ENCODE measurements around the gene OR2F2. TPM values are rescaled to one million over a fixed set of nuclear protein-coding genes. Genes with fewer than 3 reads are reported as not detected.

Gene OR2F2, protein sequence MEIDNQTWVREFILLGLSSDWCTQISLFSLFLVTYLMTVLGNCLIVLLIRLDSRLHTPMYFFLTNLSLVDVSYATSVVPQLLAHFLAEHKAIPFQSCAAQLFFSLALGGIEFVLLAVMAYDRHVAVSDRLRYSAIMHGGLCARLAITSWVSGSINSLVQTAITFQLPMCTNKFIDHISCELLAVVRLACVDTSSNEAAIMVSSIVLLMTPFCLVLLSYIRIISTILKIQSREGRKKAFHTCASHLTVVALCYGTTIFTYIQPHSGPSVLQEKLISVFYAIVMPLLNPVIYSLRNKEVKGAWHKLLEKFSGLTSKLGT
- not detected for polyA plus RNA-seq (ENCODE audit: insufficient read length)

DNA sequence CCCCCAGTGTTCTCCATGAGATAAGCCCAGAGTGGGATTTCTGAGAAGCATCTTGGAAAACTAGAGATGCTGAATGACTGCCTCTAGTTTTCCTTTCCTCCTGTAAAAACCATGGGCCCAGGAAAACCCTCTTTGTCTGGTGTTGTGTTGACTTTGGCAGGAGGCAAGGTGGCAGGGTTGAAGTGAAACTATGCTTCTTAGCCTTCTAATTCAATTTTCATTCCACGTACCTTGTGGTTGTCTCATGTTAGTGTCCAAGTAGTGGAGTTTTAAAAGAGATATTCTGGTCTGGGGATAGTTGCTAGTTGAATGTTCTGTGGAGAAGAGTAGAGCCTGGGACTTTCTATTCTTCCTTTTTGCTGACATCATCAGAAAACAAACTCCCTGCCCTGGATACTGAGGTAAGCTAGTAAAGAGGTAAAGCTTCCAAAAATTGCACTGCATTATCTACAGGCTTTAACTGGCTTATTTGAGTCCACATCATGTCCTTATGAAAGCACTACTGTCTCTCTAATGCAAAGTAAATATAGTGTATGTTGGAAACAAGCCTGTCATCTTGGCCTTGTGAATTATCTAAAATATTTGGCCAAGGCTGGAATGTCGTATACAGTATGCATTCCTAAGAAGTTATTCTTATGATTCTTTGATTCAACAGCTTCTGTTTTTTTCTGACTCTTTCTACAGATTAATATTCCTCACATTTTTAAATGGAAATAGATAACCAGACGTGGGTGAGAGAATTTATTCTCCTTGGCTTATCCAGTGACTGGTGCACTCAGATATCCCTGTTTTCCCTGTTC, at the start of gene OR2F2:
TSS of gene OR2F2 (plus strand) at position 708 of the 800 bp plus-strand sequence. CDS start at position 708, 0 bp downstream.
- no peak for DNase-seq

DNA sequence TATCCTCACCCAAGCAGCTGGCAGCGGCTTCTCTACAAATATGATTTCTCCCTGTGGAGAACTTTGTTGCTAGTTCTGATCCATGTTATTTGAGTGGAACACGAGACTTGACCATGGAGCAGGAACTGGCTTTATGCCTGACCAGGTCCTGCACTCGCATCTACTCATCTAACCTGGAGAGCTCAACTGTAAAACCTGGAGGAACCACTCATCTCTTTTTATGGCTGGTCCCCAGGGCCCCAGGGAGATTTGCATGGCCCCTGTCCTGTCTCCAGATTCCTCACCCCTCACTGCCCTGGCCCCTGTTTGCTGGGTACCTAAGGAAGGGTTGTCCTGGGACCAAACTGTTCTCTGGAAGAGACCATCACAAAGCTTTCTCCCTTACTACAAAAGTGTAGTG, 49.1 kb upstream of the OR2F2 start:
- DNase-seq: no peak

DNA sequence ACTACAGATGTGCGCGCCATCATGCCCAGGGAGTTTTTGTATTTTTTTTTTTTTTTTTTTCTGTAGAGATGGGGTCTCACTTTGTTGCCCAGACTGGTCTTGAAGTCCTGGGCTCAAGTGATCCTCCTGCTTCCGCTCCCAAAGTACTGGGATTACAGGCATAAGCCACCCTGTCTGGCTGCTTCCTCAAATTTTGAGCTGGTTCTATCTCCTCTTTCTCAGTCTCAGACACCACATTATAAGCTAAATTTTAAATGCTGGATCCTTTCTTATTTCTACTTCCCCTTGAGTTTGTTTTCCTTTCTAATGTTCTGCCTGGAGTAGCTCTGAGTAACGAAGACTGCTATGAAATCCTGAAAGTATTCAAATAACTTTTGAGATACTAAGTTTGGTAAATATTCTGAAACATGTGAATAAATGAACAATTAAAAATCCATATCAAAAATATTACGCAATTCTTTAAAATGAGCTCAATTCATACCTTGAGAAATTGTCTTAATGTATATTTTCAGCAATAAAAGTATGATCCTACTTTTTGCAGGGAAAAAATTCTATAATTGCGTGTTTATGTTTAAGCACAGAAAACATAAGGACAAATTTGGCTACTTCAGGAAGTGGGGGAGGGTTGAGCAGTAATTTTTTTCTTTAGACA, 48.1 kb upstream of the OR2F2 start:
- DNase-seq: no peak

DNA sequence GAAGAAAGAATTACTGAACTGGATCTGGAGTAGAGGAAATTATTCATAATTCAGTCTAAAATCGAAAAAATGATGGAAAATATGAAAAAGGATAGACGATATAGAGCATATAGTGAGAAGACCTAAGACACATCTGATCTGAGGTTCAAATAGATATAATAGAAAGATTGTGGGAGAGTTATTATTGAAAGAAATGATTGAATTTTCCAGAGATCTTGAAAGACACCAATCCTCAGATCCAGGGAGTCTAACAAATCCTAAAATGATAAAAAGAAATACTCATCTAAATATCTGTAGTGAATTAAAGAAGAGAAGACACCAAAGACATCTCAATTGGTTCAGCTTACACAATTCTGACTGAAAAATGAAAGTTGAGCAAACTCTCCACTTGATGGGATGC, 46.0 kb upstream of the OR2F2 start:
- DNase-seq: no peak

DNA sequence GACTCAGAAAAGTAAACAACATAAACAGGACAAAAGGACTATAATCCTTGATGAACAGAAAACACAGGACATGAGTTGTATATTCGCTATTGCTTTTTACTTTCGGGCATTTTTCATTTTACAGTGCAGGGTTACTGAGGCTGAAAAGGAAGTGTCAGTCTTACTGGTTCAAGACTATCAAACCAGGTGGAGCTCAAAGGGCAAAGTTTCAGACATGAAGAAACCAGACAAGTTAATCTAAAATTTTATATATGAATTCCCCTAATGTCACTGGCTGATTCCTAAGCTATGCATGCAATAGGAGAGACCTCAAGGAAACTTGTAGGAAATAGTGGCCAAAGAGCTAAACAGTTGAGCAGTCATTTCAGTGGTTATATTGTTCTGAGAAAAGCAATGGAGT, 44.5 kb upstream of the OR2F2 start:
- no peak for DNase-seq

DNA sequence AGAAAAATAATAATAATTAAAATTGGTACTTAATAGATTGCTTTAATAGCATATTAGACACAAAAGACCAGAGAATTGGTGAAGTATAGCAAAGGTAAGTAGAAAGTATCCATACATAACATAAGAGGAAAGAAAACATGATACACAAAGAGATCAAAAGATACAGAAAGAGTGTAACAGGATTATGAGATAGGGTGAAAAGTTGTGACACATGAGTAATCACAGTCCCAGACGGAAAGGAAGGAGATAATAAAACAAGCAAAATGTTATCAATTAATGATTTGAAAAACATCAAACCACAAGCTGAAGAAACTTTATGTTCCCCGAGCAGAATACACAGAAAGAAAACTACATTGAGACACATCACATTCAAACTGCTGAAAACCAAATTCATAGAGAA, 43.6 kb upstream of the OR2F2 start:
- no peak for DNase-seq

DNA sequence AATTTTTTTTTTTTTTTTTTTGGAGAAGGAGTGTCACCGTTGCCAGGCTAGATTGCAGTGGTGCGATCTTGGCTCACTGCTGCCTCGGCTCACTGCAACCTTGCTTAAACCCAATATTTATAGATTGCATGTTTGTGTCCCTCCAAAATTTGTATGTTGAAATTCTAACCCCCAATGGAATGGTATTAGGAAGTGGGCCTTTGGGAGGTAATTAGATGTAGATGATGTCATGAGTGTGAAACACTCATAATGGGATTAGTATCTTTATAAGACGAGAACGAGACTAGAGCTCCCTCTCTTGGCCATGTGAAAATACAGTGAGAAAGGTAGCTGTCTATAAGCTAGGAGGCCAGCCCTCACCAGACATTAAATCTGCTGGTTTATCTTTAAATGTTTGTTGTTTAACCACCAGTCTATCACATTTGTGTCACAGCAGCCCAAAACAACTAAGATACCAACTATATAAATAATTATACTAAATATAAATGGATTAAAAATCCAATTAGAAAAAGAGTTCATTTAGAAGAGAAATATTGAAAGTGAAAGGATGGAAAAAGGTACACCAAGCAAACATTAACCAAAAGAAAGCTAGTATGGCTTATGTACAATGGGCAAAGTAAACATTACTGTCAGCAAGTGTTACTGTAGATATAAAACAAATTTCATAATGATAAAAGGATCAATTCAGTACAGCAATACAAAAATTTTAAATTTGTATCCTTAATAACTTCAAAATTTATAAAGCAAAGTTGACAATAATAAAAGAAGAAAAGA, 42.3 kb upstream of the OR2F2 start:
- DNase-seq: no peak

DNA sequence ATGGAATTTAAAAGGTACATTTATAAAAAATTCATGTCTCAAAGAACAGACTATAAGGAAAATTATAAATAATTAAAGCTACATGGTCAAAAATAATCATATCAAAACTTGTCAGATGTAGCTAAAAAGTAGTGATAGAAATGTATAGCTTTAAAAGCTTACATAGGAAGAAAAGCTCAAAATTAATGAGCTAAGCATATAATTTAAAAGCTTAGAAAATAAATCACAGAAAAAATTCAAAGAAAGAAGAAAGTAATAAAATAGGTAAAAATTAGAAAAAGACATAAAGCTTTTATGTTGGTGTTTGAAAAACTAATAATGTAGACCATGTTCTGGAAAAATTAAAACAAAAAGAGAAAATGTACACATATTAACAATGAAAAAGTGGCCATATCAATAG, 38.4 kb upstream of the OR2F2 start:
- no peak for DNase-seq

DNA sequence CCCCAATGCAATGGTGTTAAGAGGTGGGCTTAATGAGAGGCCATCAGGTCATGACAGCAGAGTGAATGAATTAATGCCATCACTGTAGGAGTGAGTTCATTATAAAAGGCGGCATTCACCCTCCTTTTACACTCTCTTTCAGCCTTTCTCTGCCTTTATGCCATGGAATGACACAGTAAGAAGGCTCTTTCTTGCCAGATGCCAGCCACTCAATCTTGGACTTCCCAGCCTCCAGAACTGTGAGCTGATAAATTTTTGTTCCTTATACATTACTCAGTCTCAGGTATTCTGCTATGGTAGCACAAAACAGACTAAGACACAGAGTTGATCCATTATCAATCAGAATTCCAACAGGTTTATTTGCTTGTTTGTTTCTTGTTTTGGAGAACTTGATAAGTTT, 36.2 kb upstream of the OR2F2 start:
- DNase-seq: no peak

DNA sequence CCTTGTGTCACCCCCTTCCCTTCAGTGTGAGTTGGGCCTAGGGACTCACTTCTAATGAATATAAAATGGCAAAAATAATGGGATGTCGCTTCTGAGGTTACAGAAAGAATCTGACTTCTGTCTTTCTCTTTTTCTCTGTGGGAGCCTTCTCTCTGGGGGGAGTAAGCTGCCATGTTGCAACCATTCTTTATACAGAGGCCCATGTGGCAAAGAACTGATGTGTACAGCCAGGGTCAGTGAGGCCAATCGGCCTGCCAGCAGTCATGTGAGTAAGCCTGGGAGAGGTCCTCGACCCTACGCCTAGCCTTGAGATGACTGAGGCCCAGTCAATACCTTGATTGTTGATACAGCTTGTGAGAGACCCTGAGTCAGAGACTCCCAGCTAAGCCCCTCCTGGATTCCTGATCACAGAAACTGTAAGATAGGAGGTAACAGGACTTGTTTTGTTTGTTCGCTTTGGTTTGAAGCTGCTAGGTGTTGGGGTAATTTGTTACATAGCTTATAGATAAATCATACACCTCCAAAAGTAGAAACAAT, 34.7 kb upstream of the OR2F2 start:
- no peak for DNase-seq

DNA sequence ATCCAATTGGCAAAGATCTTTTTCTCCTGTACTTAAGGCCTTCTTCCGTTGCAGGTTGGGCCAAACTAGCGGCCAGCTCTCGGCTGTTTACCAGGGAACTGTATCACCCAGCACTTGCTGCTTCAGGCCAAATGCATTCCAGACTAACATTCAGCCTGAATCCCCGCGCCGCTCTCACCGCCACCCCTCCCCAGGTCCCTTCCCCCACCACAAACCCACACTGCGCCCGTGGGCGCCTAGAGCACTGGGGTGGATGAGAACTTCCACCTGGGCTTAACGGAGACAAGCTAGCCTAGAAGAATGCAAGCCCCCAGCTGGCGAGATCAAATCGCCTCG, 33.7 kb upstream of the OR2F2 start:
- DNase-seq: peak; percentile 60

DNA sequence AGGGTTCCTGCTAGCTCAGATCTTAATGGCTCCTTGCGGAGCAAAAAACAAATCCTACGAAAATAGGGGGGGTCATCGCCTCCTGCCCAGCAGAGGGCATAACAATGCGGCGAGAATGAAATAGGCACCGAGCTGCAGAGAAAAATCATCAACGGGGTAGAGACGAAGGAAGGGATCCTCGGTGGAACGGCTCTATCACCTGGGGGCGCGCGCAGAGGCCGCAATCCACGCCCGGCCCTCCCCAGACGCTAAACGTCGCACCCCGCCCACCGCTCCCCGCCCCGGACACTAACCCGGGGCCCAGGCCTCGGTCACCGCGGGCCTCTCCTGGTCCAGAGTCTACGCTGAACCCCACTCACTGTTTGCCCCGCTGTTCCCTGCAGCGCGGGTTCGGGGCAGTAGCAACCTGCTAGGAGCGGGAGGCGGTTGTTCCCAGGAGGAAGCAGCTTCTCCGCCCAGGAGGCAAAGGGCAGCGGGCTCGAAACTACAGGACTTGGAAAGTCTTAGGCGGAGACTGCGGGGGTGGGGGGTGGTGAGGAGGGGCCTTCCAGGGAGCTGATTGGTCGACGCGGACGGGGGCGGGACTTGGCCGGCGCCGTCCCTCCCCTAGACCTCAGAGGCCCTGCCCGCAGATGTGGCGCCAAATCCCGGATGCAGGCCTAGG, 33.2 kb upstream of the OR2F2 start, which contains the start of gene TCAF1:
TSS of gene TCAF1 (minus strand) at position 509 of the 664 bp plus-strand sequence. CDS start 25,568 bp downstream, outside the sequence.
- peak; percentile 96 for DNase-seq

DNA sequence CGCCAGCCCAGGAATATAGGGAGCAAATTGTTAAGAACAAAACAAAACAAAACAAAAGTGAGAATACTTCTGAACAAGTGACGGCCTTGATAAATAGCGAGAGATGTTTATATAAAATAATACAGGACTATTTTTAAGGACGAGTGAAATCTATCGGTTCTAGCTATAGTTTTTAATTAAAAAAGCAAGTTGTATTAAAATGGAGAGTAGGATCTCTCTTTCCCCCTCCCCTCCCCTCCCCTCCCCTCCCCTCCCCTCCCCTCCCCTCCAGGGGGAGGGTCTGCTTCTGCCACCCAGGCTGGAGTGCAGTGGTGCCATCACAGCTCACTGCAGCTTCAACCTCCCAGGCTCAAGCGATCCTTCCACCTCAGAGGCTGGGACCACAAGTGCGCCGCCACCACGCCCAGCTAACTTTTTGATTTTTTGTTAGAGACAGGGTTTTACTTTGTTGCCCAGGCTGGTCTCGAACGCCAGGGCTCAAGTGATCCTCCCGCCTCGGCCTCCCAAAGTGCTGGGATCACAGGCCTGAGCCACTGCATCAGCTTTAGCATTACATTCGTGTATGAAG, 32.6 kb upstream of the OR2F2 start:
- DNase-seq: no peak

DNA sequence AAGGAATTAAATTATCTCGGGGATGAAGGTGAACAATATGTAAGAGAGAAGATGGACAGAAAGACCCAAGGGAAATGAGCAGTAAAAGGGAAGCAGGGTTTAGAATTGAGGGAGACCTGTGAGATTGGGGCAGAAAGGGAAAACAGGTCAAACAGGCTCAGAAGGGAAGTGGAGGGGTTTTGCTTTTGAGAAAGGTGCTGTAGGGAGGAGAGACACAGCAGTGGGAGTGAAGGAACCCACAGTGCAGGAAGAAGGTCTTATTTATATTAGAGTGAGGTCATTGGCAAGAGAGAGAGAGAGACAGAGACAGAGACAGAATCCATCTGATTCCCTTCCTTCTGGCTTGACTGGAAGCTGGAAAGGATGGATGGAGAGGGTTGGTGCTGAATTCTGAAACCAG, 29.5 kb upstream of the OR2F2 start:
- no peak for DNase-seq

DNA sequence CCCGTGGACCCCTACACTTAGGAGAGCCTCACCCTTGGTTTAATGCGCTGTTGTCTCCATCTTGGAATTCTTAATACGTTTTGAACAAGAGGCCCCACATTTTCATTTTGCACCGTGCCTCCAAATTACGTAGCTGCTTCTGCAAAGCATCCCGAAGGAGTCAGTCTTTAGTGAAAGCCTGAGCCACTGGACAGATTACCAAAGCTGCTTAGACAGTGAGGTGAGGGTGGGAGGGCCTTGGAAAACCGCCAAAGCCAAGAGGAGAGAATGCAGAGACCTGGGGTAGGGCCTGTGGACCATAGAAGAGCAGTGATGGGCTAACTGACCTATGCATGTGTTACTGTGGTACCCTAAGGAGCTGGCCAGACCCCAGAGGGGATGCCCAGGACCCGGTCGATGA, 28.9 kb upstream of the OR2F2 start:
- DNase-seq: no peak

DNA sequence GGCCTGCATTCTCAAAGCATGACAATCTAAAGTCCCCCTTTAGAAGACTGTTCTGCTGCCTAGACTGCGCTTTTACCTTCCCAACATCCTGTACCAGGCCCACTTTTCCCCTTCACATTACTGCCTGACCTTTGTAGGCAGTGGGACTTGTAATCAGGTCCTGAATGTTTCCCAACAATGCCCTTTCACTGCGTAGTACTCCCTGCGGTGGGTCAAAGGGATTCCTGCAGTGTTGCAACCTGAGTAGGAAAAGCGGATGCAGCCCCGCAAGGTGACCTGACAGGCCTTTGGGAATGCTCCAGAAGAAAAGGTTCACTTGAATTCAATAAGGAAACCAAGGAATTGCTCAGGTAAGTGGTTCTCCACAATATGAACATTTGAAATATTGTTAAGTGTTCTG, 28.1 kb upstream of the OR2F2 start:
- DNase-seq: no peak

DNA sequence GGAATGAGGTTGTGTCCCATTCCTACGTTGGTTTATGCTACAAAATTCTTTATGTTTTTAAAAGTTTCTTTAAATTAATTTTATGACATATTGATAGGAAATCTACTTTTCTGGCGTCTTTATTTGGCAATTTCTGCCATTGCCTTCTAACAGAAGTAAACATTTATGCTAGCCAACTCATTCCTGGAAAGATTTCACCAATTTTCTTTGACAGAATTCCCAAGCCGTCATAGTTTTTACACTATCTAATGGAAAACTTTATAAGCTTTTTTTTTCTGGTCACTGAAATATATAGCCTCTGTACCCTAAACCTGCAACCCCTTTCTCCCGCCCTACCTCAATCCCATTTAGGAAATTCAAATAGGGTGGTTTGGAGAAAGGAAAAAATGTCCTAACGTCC, 26.9 kb upstream of the OR2F2 start:
- no peak for DNase-seq

DNA sequence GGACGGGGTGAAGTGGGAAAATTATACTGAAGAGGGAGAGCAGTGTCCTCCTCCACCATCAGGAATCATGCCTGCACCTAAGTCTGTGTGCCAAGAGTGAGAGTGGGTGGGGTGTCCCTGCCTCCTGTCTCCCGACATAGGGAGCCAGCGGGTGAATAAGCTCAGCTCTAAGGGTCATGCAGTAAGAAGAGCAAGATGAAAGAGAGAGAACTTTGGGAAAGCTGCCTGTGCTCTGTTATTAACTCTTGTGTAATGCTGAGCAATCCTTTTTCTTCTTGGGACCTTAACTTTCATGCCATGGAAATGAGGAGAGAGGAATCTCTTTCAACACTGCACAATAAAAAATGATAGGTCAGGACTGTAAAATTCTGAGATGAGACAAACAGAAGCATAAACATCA, 25.2 kb upstream of the OR2F2 start:
- no peak for DNase-seq

DNA sequence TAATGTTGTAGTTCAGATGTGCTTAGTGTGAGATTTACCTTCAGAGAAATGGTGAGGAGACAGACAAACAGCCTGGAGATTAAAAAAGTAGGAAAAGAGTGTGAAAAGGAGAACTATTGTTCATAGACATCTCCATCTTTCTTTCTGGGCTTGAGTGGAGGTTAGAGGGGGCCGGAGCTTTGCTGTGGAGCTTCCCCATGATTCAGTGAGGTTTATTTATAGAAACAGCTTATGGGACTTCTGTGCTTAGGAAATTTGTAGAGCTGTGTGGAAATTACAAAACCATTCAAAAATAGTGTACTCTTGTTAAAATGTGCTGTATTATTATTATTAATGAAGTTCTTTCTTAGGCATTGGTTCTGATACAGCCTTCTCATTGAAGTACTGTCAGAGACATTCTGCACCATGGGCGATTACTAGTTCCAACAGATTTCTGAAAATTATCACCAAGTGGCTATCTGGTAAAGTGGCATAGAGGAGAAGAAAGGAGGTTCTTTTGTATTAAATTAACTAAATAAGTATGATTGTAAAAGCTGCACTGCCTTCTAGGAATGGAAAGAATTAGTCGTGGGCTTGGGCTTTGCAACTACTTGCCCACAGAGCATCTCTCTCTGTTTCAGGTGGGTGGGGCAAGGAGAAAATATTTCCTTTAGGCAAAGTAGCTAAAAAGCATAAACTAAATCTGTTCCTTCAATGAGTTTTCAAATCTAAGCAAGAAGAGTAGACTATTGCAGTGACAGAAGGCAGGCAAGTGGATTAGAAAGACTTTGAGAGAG, 24.4 kb upstream of the OR2F2 start:
- DNase-seq: no peak

DNA sequence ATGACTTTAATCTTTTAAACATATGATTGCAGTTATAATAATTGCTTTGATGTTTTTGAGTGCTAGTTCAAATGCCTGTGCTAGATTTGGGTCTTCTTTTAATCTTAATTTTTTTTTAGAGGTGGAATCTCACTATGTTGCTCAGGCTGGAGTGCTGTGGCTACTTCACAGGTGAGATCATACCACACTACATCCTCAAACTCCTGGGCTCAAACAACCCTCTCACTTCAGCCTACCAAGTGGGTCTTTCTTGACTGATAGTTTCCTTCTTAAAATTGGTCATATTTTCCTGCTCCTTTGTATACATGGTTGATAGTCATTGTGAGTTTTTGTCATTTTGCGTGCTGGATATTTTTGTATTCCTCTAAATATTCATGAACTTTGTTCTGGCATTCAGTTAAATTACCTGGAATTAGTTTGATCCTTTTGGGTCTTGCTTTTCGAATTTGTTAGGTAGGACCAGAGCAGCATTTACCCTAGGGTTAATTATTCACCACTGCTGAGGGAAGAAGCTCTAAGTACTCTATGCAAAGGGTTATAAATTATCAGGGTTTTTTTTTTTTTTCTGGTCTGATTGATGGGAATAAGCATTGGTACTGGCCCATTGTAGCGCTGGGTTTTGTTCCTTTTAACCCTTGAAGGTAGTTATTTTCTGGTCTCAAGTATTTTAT, 21.0 kb upstream of the OR2F2 start:
- DNase-seq: no peak
